ENCODE data around the gene CACNA1E.
A peak's percentile ranks its signal among the peaks of the same experiment; 100 is the strongest.

Gene CACNA1E

GRCh38 chr1:181458419-181458818 is 24.9 kb upstream of the CACNA1E start:
- H3K27me3 ChIP-seq (ENCODE audit: control insufficient read depth, insufficient read depth, low read length), result no peaks in the 10 kb centered on the region
- no peak overlapping the region for H3K4me3 ChIP-seq (ENCODE audit: low read length)
- H3K9ac ChIP-seq (ENCODE audit: low read length), result no peak overlapping the region
- no peaks in the 10 kb centered on the region for H3K36me3 ChIP-seq (ENCODE audit: control insufficient read depth, insufficient read depth, low read length)
- no peaks in the 10 kb centered on the region for H3K4me1 ChIP-seq (ENCODE audit: control insufficient read depth, insufficient read depth, low read length)
- no peak overlapping the region for H3K27ac ChIP-seq (ENCODE audit: low read depth, low read length)

GRCh38 chr1:181459067-181459466 is 24.2 kb upstream of the CACNA1E start:
- H3K4me3 ChIP-seq (ENCODE audit: low read length), result no peak overlapping the region
- no peaks in the 10 kb centered on the region for H3K27me3 ChIP-seq (ENCODE audit: control insufficient read depth, insufficient read depth, low read length)
- no peaks in the 10 kb centered on the region for H3K4me1 ChIP-seq (ENCODE audit: control insufficient read depth, insufficient read depth, low read length)
- H3K36me3 ChIP-seq (ENCODE audit: control insufficient read depth, insufficient read depth, low read length), result no peaks in the 10 kb centered on the region
- no peak overlapping the region for H3K27ac ChIP-seq (ENCODE audit: low read depth, low read length)
- H3K9ac ChIP-seq (ENCODE audit: low read length), result no peak overlapping the region

GRCh38 chr1:181469829-181470228 is 13.5 kb upstream of the CACNA1E start:
- H3K27ac ChIP-seq (ENCODE audit: low read depth, low read length), result no peak overlapping the region
- no peaks in the 10 kb centered on the region for H3K27me3 ChIP-seq (ENCODE audit: control insufficient read depth, insufficient read depth, low read length)
- no peak overlapping the region for H3K9ac ChIP-seq (ENCODE audit: low read length)
- H3K36me3 ChIP-seq (ENCODE audit: control insufficient read depth, insufficient read depth, low read length), result no peaks in the 10 kb centered on the region
- H3K4me3 ChIP-seq (ENCODE audit: low read length), result no peak overlapping the region
- no peaks in the 10 kb centered on the region for H3K4me1 ChIP-seq (ENCODE audit: control insufficient read depth, insufficient read depth, low read length)

GRCh38 chr1:181475580-181475979 is 7.7 kb upstream of the CACNA1E start:
- no peaks in the 10 kb centered on the region for H3K4me1 ChIP-seq (ENCODE audit: control insufficient read depth, insufficient read depth, low read length)
- H3K27ac ChIP-seq (ENCODE audit: low read depth, low read length), result no peak overlapping the region
- no peak overlapping the region for H3K9ac ChIP-seq (ENCODE audit: low read length)
- H3K36me3 ChIP-seq (ENCODE audit: control insufficient read depth, insufficient read depth, low read length), result no peaks in the 10 kb centered on the region
- peaks cover 2% of the 10 kb centered on the region for H3K27me3 ChIP-seq (ENCODE audit: control insufficient read depth, insufficient read depth, low read length)
- no peak overlapping the region for H3K4me3 ChIP-seq (ENCODE audit: low read length)

GRCh38 chr1:181476581-181476980 is 6.7 kb upstream of the CACNA1E start:
- H3K36me3 ChIP-seq (ENCODE audit: control insufficient read depth, insufficient read depth, low read length), result no peaks in the 10 kb centered on the region
- peaks cover 2% of the 10 kb centered on the region for H3K27me3 ChIP-seq (ENCODE audit: control insufficient read depth, insufficient read depth, low read length)
- H3K9ac ChIP-seq (ENCODE audit: low read length), result no peak overlapping the region
- no peak overlapping the region for H3K4me3 ChIP-seq (ENCODE audit: low read length)
- no peaks in the 10 kb centered on the region for H3K4me1 ChIP-seq (ENCODE audit: control insufficient read depth, insufficient read depth, low read length)
- no peak overlapping the region for H3K27ac ChIP-seq (ENCODE audit: low read depth, low read length)

- Histone ChIP-seq H3K9ac (ENCODE audit: low read length) (no peak overlapping the region), H3K27me3 (ENCODE audit: control insufficient read depth, insufficient read depth, low read length) (peaks cover 6% of the 10 kb centered on the region), H3K4me3 (ENCODE audit: low read length) (no peak overlapping the region)
Measured at GRCh38 chr1:181478306-181478705, 5.0 kb upstream of the CACNA1E start.

GRCh38 chr1:181479137-181479745 is 4.1 kb upstream of the CACNA1E start:
- Histone ChIP-seq H3K27me3 (ENCODE audit: control insufficient read depth, insufficient read depth, low read length) (peaks cover 14% of the 10 kb centered on the region), H3K36me3 (ENCODE audit: control insufficient read depth, insufficient read depth, low read length) (no peaks in the 10 kb centered on the region), H3K27ac (ENCODE audit: low read depth, low read length) (no peak overlapping the region), H3K4me1 (ENCODE audit: control insufficient read depth, insufficient read depth, low read length) (no peaks in the 10 kb centered on the region), H3K9ac (ENCODE audit: low read length) (no peak overlapping the region), H3K4me3 (ENCODE audit: low read length) (no peak overlapping the region)

More at GRCh38 chr1:181478306-181478705, 5.0 kb upstream of the CACNA1E start:
- H3K4me1 ChIP-seq (ENCODE audit: control insufficient read depth, insufficient read depth, low read length), result no peaks in the 10 kb centered on the region
- no peaks in the 10 kb centered on the region for H3K36me3 ChIP-seq (ENCODE audit: control insufficient read depth, insufficient read depth, low read length)
- no peak overlapping the region for H3K27ac ChIP-seq (ENCODE audit: low read depth, low read length)

- Histone ChIP-seq H3K4me3 (ENCODE audit: low read length) (peak overlapping the region; percentile 45), H3K36me3 (ENCODE audit: control insufficient read depth, insufficient read depth, low read length) (no peaks in the 10 kb centered on the region), H3K9ac (ENCODE audit: low read length) (no peak overlapping the region), H3K27ac (ENCODE audit: low read depth, low read length) (no peak overlapping the region), H3K4me1 (ENCODE audit: control insufficient read depth, insufficient read depth, low read length) (no peaks in the 10 kb centered on the region), H3K27me3 (ENCODE audit: control insufficient read depth, insufficient read depth, low read length) (peaks cover 19% of the 10 kb centered on the region)
Measured at GRCh38 chr1:181482001-181482430, 1.3 kb upstream of the CACNA1E start.

- Histone ChIP-seq H3K4me1 (ENCODE audit: control insufficient read depth, insufficient read depth, low read length) (no peaks in the 10 kb centered on the region), H3K4me3 (ENCODE audit: low read length) (peak overlapping the region; percentile 45), H3K27ac (ENCODE audit: low read depth, low read length) (no peak overlapping the region), H3K27me3 (ENCODE audit: control insufficient read depth, insufficient read depth, low read length) (peaks cover 21% of the 10 kb centered on the region), H3K36me3 (ENCODE audit: control insufficient read depth, insufficient read depth, low read length) (no peaks in the 10 kb centered on the region), H3K9ac (ENCODE audit: low read length) (no peak overlapping the region)
Measured at GRCh38 chr1:181482521-181483284, 614 bp upstream of the CACNA1E start.

GRCh38 chr1:181484821-181485220 is 1.5 kb downstream of the CACNA1E start:
- Histone ChIP-seq H3K4me3 (ENCODE audit: low read length) (no peak overlapping the region), H3K27ac (ENCODE audit: low read depth, low read length) (no peak overlapping the region), H3K36me3 (ENCODE audit: control insufficient read depth, insufficient read depth, low read length) (no peaks in the 10 kb centered on the region), H3K9ac (ENCODE audit: low read length) (no peak overlapping the region), H3K4me1 (ENCODE audit: control insufficient read depth, insufficient read depth, low read length) (no peaks in the 10 kb centered on the region), H3K27me3 (ENCODE audit: control insufficient read depth, insufficient read depth, low read length) (peaks cover 21% of the 10 kb centered on the region)

- H3K27me3 ChIP-seq (ENCODE audit: control insufficient read depth, insufficient read depth, low read length), result peaks cover 21% of the 10 kb centered on the region
Measured at GRCh38 chr1:181485287-181486097, 2.2 kb downstream of the CACNA1E start.

GRCh38 chr1:181486098-181486420 is 2.7 kb downstream of the CACNA1E start:
- Histone ChIP-seq H3K4me1 (ENCODE audit: control insufficient read depth, insufficient read depth, low read length) (no peaks in the 10 kb centered on the region), H3K4me3 (ENCODE audit: low read length) (no peak overlapping the region), H3K27ac (ENCODE audit: low read depth, low read length) (no peak overlapping the region), H3K9ac (ENCODE audit: low read length) (no peak overlapping the region), H3K27me3 (ENCODE audit: control insufficient read depth, insufficient read depth, low read length) (peaks cover 21% of the 10 kb centered on the region), H3K36me3 (ENCODE audit: control insufficient read depth, insufficient read depth, low read length) (no peaks in the 10 kb centered on the region)

More at GRCh38 chr1:181485287-181486097, 2.2 kb downstream of the CACNA1E start:
- no peaks in the 10 kb centered on the region for H3K36me3 ChIP-seq (ENCODE audit: control insufficient read depth, insufficient read depth, low read length)
- no peak overlapping the region for H3K27ac ChIP-seq (ENCODE audit: low read depth, low read length)
- H3K9ac ChIP-seq (ENCODE audit: low read length), result no peak overlapping the region
- no peaks in the 10 kb centered on the region for H3K4me1 ChIP-seq (ENCODE audit: control insufficient read depth, insufficient read depth, low read length)
- no peak overlapping the region for H3K4me3 ChIP-seq (ENCODE audit: low read length)
